ENCODE data around the gene DMAC1. TPM values are rescaled to one million over a fixed set of nuclear protein-coding genes. Genes with fewer than 3 reads are reported as not detected.

DMAC1 gene
- total RNA-seq, result 10 to 100 TPM; 51.5 to 59.5 TPM

- Mint-ChIP-seq H3K27me3 (no peaks in the 10 kb centered on the region), H3K9me3 (peaks cover 4% of the 10 kb centered on the region), H3K4me3 (peak within 1 kb of the TSS; percentile 95), H3K4me1 (peaks cover 26% of the 10 kb centered on the region), H3K27ac (peak within 1 kb of the TSS; percentile 97), H3K36me3 (ENCODE audit: low read depth) (peaks cover 33% of the 10 kb centered on the region)
- ChIA-PET POLR2A (no interaction called here), CTCF (no interaction called here)
- DNase-seq, result peak; percentile 79
Observed at GRCh38 chr9:7799234-7799943, at the start of gene DMAC1. DMAC1 (minus strand) TSS chr9:7799778; CDS start chr9:7799734, 44 bp downstream.

- no peaks in the 10 kb centered on the region for H3K36me3 Mint-ChIP-seq (ENCODE audit: low read depth)
- ChIA-PET CTCF (no interaction called here), POLR2A (no interaction called here)
- H3K4me3 Mint-ChIP-seq, result no peak overlapping the region
- no peak for DNase-seq
- no peaks in the 10 kb centered on the region for H3K27me3 Mint-ChIP-seq
- H3K9me3 Mint-ChIP-seq, result peaks cover 3% of the 10 kb centered on the region
- no peaks in the 10 kb centered on the region for H3K4me1 Mint-ChIP-seq
- no peak overlapping the region for H3K27ac Mint-ChIP-seq
Observed at GRCh38 chr9:7849362-7849761, 49.8 kb upstream of the DMAC1 start.

- CTCF ChIA-PET, result no interaction called here
- Mint-ChIP-seq H3K36me3 (ENCODE audit: low read depth) (no peaks in the 10 kb centered on the region), H3K4me1 (no peaks in the 10 kb centered on the region), H3K4me3 (no peak overlapping the region), H3K9me3 (peaks cover 3% of the 10 kb centered on the region), H3K27me3 (no peaks in the 10 kb centered on the region), H3K27ac (no peak overlapping the region)
- DNase-seq, result no peak
- POLR2A ChIA-PET, result no interaction called here
Observed at GRCh38 chr9:7848498-7848897, 48.9 kb upstream of the DMAC1 start.

GRCh38 chr9:7844242-7844641 lies 44.7 kb upstream of the DMAC1 start:
- H3K27ac Mint-ChIP-seq, result no peak overlapping the region
- H3K4me3 Mint-ChIP-seq, result no peak overlapping the region
- DNase-seq, result peak; percentile 15
- ChIA-PET POLR2A (no interaction called here), CTCF (no interaction called here)
- no peaks in the 10 kb centered on the region for H3K4me1 Mint-ChIP-seq
- H3K9me3 Mint-ChIP-seq, result no peaks in the 10 kb centered on the region
- H3K36me3 Mint-ChIP-seq (ENCODE audit: low read depth), result no peaks in the 10 kb centered on the region
- no peaks in the 10 kb centered on the region for H3K27me3 Mint-ChIP-seq

GRCh38 chr9:7841831-7842230 lies 42.3 kb upstream of the DMAC1 start:
- Mint-ChIP-seq H3K4me1 (no peaks in the 10 kb centered on the region), H3K27ac (no peak overlapping the region), H3K27me3 (no peaks in the 10 kb centered on the region), H3K9me3 (no peaks in the 10 kb centered on the region), H3K4me3 (no peak overlapping the region), H3K36me3 (ENCODE audit: low read depth) (no peaks in the 10 kb centered on the region)
- DNase-seq, result no peak
- CTCF ChIA-PET, result no interaction called here
- POLR2A ChIA-PET, result no interaction called here

GRCh38 chr9:7834531-7834930 lies 35.0 kb upstream of the DMAC1 start:
- ChIA-PET CTCF (no interaction called here), POLR2A (no interaction called here)
- no peak overlapping the region for H3K4me3 Mint-ChIP-seq
- peaks cover 2% of the 10 kb centered on the region for H3K9me3 Mint-ChIP-seq
- no peaks in the 10 kb centered on the region for H3K4me1 Mint-ChIP-seq
- H3K36me3 Mint-ChIP-seq (ENCODE audit: low read depth), result no peaks in the 10 kb centered on the region
- no peak for DNase-seq
- H3K27me3 Mint-ChIP-seq, result no peaks in the 10 kb centered on the region
- no peak overlapping the region for H3K27ac Mint-ChIP-seq

GRCh38 chr9:7828334-7828733 lies 28.8 kb upstream of the DMAC1 start:
- H3K9me3 Mint-ChIP-seq, result peaks cover 2% of the 10 kb centered on the region
- POLR2A ChIA-PET, result no interaction called here
- H3K4me3 Mint-ChIP-seq, result no peak overlapping the region
- CTCF ChIA-PET, result interaction anchor here (0.6 kb wide), 1 partner anchor 174 kb away, joined by 3 read pairs; no protein-coding TSS in a partner anchor
- no peak overlapping the region for H3K27ac Mint-ChIP-seq
- no peaks in the 10 kb centered on the region for H3K4me1 Mint-ChIP-seq
- no peak for DNase-seq
- H3K27me3 Mint-ChIP-seq, result no peaks in the 10 kb centered on the region
- no peaks in the 10 kb centered on the region for H3K36me3 Mint-ChIP-seq (ENCODE audit: low read depth)

- Mint-ChIP-seq H3K4me1 (no peaks in the 10 kb centered on the region), H3K4me3 (no peak overlapping the region), H3K27ac (no peak overlapping the region), H3K9me3 (peaks cover 2% of the 10 kb centered on the region), H3K27me3 (no peaks in the 10 kb centered on the region), H3K36me3 (ENCODE audit: low read depth) (no peaks in the 10 kb centered on the region)
- DNase-seq, result no peak
- ChIA-PET CTCF (no interaction called here), POLR2A (no interaction called here)
Observed at GRCh38 chr9:7827792-7828191, 28.2 kb upstream of the DMAC1 start.

GRCh38 chr9:7827056-7827455 lies 27.5 kb upstream of the DMAC1 start:
- no peak for DNase-seq
- Mint-ChIP-seq H3K27ac (no peak overlapping the region), H3K36me3 (ENCODE audit: low read depth) (no peaks in the 10 kb centered on the region), H3K27me3 (no peaks in the 10 kb centered on the region), H3K4me3 (no peak overlapping the region), H3K9me3 (peaks cover 2% of the 10 kb centered on the region), H3K4me1 (no peaks in the 10 kb centered on the region)
- ChIA-PET CTCF (no interaction called here), POLR2A (no interaction called here)

GRCh38 chr9:7823651-7824050 lies 24.1 kb upstream of the DMAC1 start:
- Mint-ChIP-seq H3K36me3 (ENCODE audit: low read depth) (no peaks in the 10 kb centered on the region), H3K9me3 (no peaks in the 10 kb centered on the region), H3K4me1 (no peaks in the 10 kb centered on the region), H3K4me3 (no peak overlapping the region), H3K27ac (no peak overlapping the region), H3K27me3 (no peaks in the 10 kb centered on the region)
- CTCF ChIA-PET, result interaction anchor here (1.2 to 1.3 kb wide), 2 partner anchors 10 kb away, joined by 3 to 4 read pairs; no protein-coding TSS in a partner anchor
- no peak for DNase-seq
- POLR2A ChIA-PET, result no interaction called here

GRCh38 chr9:7819984-7820383 lies 20.4 kb upstream of the DMAC1 start:
- no peak overlapping the region for H3K4me3 Mint-ChIP-seq
- POLR2A ChIA-PET, result no interaction called here
- H3K36me3 Mint-ChIP-seq (ENCODE audit: low read depth), result no peaks in the 10 kb centered on the region
- no peaks in the 10 kb centered on the region for H3K9me3 Mint-ChIP-seq
- CTCF ChIA-PET, result no interaction called here
- H3K27me3 Mint-ChIP-seq, result no peaks in the 10 kb centered on the region
- H3K27ac Mint-ChIP-seq, result no peak overlapping the region
- H3K4me1 Mint-ChIP-seq, result no peaks in the 10 kb centered on the region
- DNase-seq, result no peak

GRCh38 chr9:7816021-7816420 lies 16.4 kb upstream of the DMAC1 start:
- POLR2A ChIA-PET, result no interaction called here
- Mint-ChIP-seq H3K27ac (no peak overlapping the region), H3K4me3 (no peak overlapping the region)

GRCh38 chr9:7813030-7813429 lies 13.5 kb upstream of the DMAC1 start:
- no peaks in the 10 kb centered on the region for H3K4me1 Mint-ChIP-seq
- H3K27me3 Mint-ChIP-seq, result peaks cover 5% of the 10 kb centered on the region
- CTCF ChIA-PET, result interaction anchor here (1.5 kb wide), 1 partner anchor 10 kb away, joined by 3 read pairs; no protein-coding TSS in a partner anchor

More at GRCh38 chr9:7816021-7816420, 16.4 kb upstream of the DMAC1 start:
- Mint-ChIP-seq H3K27me3 (no peaks in the 10 kb centered on the region), H3K9me3 (no peaks in the 10 kb centered on the region), H3K4me1 (no peaks in the 10 kb centered on the region), H3K36me3 (ENCODE audit: low read depth) (no peaks in the 10 kb centered on the region)
- no peak for DNase-seq
- CTCF ChIA-PET, result no interaction called here

GRCh38 chr9:7811677-7812076 lies 12.1 kb upstream of the DMAC1 start:
- no peaks in the 10 kb centered on the region for H3K9me3 Mint-ChIP-seq
- H3K27ac Mint-ChIP-seq, result no peak overlapping the region

More at GRCh38 chr9:7813030-7813429, 13.5 kb upstream of the DMAC1 start:
- Mint-ChIP-seq H3K9me3 (no peaks in the 10 kb centered on the region), H3K27ac (no peak overlapping the region), H3K36me3 (ENCODE audit: low read depth) (no peaks in the 10 kb centered on the region), H3K4me3 (no peak overlapping the region)
- POLR2A ChIA-PET, result no interaction called here
- DNase-seq, result no peak

More at GRCh38 chr9:7811677-7812076, 12.1 kb upstream of the DMAC1 start:
- ChIA-PET POLR2A (no interaction called here), CTCF (no interaction called here)
- no peak for DNase-seq
- Mint-ChIP-seq H3K4me1 (no peaks in the 10 kb centered on the region), H3K36me3 (ENCODE audit: low read depth) (no peaks in the 10 kb centered on the region), H3K27me3 (peaks cover 5% of the 10 kb centered on the region), H3K4me3 (no peak overlapping the region)

All from activated CD4-positive, alpha-beta T cell treated with anti-CD3 and anti-CD28 coated beads, Interleukin-2, amount 10 ng/mL, durations not matched to agents 7 days and 5 days (primary cell).